IMR-90 (cell line): Measurements from ENCODE around the gene MAPKAP1. TPM values are rescaled to one million over a fixed set of nuclear protein-coding genes. Genes with fewer than 3 reads are reported as not detected.

Experiments used
- ATAC-seq: fragments of 200-7000 bp; cut with Tn5 transposase; 2 replicates; pipeline ENCODE4 v1.9.1; 2020; ENCODE audit warnings: low read depth, mild to moderate bottlenecking, moderate library complexity
- BruUV-seq: library from RNA; stranded (reverse); fragments of 400-500 nt; replicated peaks from 2 replicates; lab custom pipeline; 2021; lab: Mats Ljungman, UMichigan
- CTCF ChIA-PET: fragments of 300-600 bp; formaldehyde crosslinking; extraction: SDS; loops from one replicate; lab custom pipeline; 2021; ENCODE audit warnings: antibody characterized with exemption; lab: Yijun Ruan, JAX
- POLR2A ChIA-PET: fragments of 300-600 bp; sonication (Branson Sonifier 250); formaldehyde crosslinking; loops from one replicate; lab custom pipeline; 2022; ENCODE audit warnings: antibody characterized with exemption; ENCODE audit not compliant: unreplicated experiment; lab: Charles Lee
- DNase-seq: peaks from one replicate; pipeline ENCODE4 v3.0.0; 2013
- H2AFZ ChIP-seq: replicated peaks from 2 replicates; pipeline ENCODE3; 2013; ENCODE audit warnings: low read length, mild to moderate bottlenecking; ENCODE audit not compliant: poor library complexity
- H2AK5ac ChIP-seq: 2 replicates; pipeline ENCODE4 v1.6.1; 2013; ENCODE audit warnings: low read depth, low read length, inconsistent platforms
- H2AK9ac ChIP-seq: replicated peaks from 2 replicates; pipeline ENCODE3; 2013; ENCODE audit warnings: mild to moderate bottlenecking, low read depth, low read length, moderate library complexity; ENCODE audit not compliant: poor library complexity
- H2BK120ac ChIP-seq: 2 replicates; pipeline ENCODE4 v1.6.1; 2013; ENCODE audit warnings: low read depth, low read length, inconsistent platforms
- H2BK15ac ChIP-seq: 3 replicates; pipeline ENCODE4 v1.6.1; 2013; ENCODE audit warnings: low read depth, low read length, inconsistent platforms
- H2BK20ac ChIP-seq: 2 replicates; pipeline ENCODE4 v1.6.1; 2013; ENCODE audit warnings: low read depth, mild to moderate bottlenecking, inconsistent platforms, low read length, moderate library complexity
- H2BK5ac ChIP-seq: 2 replicates; pipeline ENCODE4 v1.6.1; 2013; ENCODE audit warnings: mild to moderate bottlenecking, low read depth, low read length, inconsistent platforms; ENCODE audit not compliant: poor library complexity, severe bottlenecking
- H3K14ac ChIP-seq: replicated peaks from 2 replicates; pipeline ENCODE4 v1.6.1; 2013; ENCODE audit warnings: low read depth, low read length, inconsistent platforms
- H3K18ac ChIP-seq: 2 replicates; pipeline ENCODE4 v1.6.1; 2013; ENCODE audit warnings: low read depth, low read length, control low read depth
- H3K23ac ChIP-seq: 2 replicates; pipeline ENCODE4 v1.6.1; 2013; ENCODE audit warnings: low read depth, low read length, inconsistent platforms
- H3K27ac ChIP-seq: 2 replicates; pipeline ENCODE4 v1.5.1; 2013; ENCODE audit warnings: mild to moderate bottlenecking, control low read depth, low read length; ENCODE audit not compliant: insufficient read depth
- H3K27me3 ChIP-seq: 2 replicates; pipeline ENCODE4 v1.6.1; 2013; ENCODE audit warnings: low read length; ENCODE audit not compliant: control insufficient read depth, insufficient read depth
- H3K36me3 ChIP-seq: 2 replicates; pipeline ENCODE4 v1.6.1; 2013; ENCODE audit warnings: low read length, mixed read lengths; ENCODE audit not compliant: control insufficient read depth, insufficient read depth
- H3K4ac ChIP-seq: 2 replicates; pipeline ENCODE4 v1.6.1; 2013; ENCODE audit warnings: low read depth, low read length, inconsistent platforms
- H3K4me1 ChIP-seq: 2 replicates; pipeline ENCODE4 v1.6.1; 2013; ENCODE audit warnings: low read length, mixed read lengths; ENCODE audit not compliant: control insufficient read depth, insufficient read depth
- H3K4me2 ChIP-seq: 2 replicates; pipeline ENCODE4 v1.6.1; 2013; ENCODE audit warnings: low read depth, mild to moderate bottlenecking, control low read depth, low read length, moderate library complexity
- H3K4me3 ChIP-seq: 2 replicates; pipeline ENCODE4 v1.5.1; 2013; ENCODE audit warnings: low read depth, mild to moderate bottlenecking, control low read depth, low read length, moderate library complexity; ENCODE audit not compliant: insufficient read depth
- H3K56ac ChIP-seq: 2 replicates; pipeline ENCODE4 v1.6.1; 2013; ENCODE audit warnings: low read length, inconsistent platforms; ENCODE audit not compliant: insufficient read depth; ENCODE audit errors: extremely low read depth
- H3K79me1 ChIP-seq, 2 experiments: 2 replicates each; pipeline ENCODE4 v1.6.1; 2013; ENCODE audit warnings: low read length in 2 of 2, inconsistent platforms in 1 of 2, low read depth in 1 of 2
- H3K9ac ChIP-seq: 2 replicates; pipeline ENCODE4 v1.6.1; 2013; ENCODE audit warnings: low read depth, low read length, control low read depth
- H3K9me1 ChIP-seq: 2 replicates; pipeline ENCODE4 v1.6.1; 2013; ENCODE audit warnings: low read length, inconsistent platforms; ENCODE audit not compliant: insufficient read depth
- H3K9me3 ChIP-seq: 2 replicates; pipeline ENCODE4 v1.6.1; 2013; ENCODE audit warnings: low read length; ENCODE audit not compliant: control insufficient read depth, insufficient read depth
- H4K20me1 ChIP-seq: 2 replicates; pipeline ENCODE4 v1.6.1; 2013; ENCODE audit warnings: low read length, inconsistent platforms; ENCODE audit not compliant: insufficient read depth
- H4K5ac ChIP-seq: 2 replicates; pipeline ENCODE4 v1.6.1; 2013; ENCODE audit warnings: mild to moderate bottlenecking, low read depth, low read length, control low read depth
- H4K8ac ChIP-seq, 2 experiments: 2 replicates each; pipeline ENCODE4 v1.6.1; 2013; ENCODE audit warnings: low read depth in 2 of 2, low read length in 2 of 2, control low read depth in 1 of 2, inconsistent platforms in 1 of 2
- H4K91ac ChIP-seq: 2 replicates; pipeline ENCODE4 v1.6.1; 2013; ENCODE audit warnings: low read depth, low read length, inconsistent platforms; ENCODE audit not compliant: insufficient read depth
- CEBPB ChIP-seq: IDR thresholded peaks from 2 replicates; pipeline ENCODE4 v1.6.1; 2012; ENCODE audit warnings: low read depth, low read length, improper control_type of control experiment
- FOS ChIP-seq: fragments of 150-350 bp; IDR thresholded peaks from 2 replicates; pipeline ENCODE4 v1.6.1; 2016; ENCODE audit warnings: low read depth, low read length
- MAFK ChIP-seq: IDR thresholded peaks from 2 replicates; pipeline ENCODE4 v1.6.1; 2012; ENCODE audit warnings: low read depth, low read length, improper control_type of control experiment
- MAZ ChIP-seq: IDR thresholded peaks from 2 replicates; pipeline ENCODE4 v1.6.1; 2012; ENCODE audit warnings: low read depth, mild to moderate bottlenecking, low read length, improper control_type of control experiment, moderate library complexity, borderline replicate concordance
- NFE2L2 ChIP-seq: fragments of 150-350 bp; IDR thresholded peaks from 2 replicates; pipeline ENCODE4 v1.6.1; 2016; ENCODE audit warnings: low read depth, mild to moderate bottlenecking, low read length
- POLR2A ChIP-seq: IDR thresholded peaks from 2 replicates; pipeline ENCODE4 v1.6.1; 2012; ENCODE audit warnings: mild to moderate bottlenecking, low read depth, low read length
- RCOR1 ChIP-seq: IDR thresholded peaks from 2 replicates; pipeline ENCODE4 v1.6.1; 2012; ENCODE audit warnings: mild to moderate bottlenecking, low read length, improper control_type of control experiment; ENCODE audit not compliant: insufficient replicate concordance
- RFX5 ChIP-seq: IDR thresholded peaks from 2 replicates; pipeline ENCODE4 v1.8.0; 2012; ENCODE audit warnings: low read depth, mild to moderate bottlenecking, low read length, moderate library complexity
- SMC3 ChIP-seq: fragments of 150-350 bp; IDR thresholded peaks from 2 replicates; pipeline ENCODE4 v1.6.1; 2016; ENCODE audit warnings: low read depth, mild to moderate bottlenecking, antibody characterized with exemption, low read length, moderate library complexity
- dilution Hi-C: fragments of 300-500 bp; cut with HindIII; formaldehyde crosslinking; loops from one replicate; pipeline ENCODE4 v1.14.3; 2018; ENCODE audit warnings: low sequenced_read_pairs; ENCODE audit not compliant: unreplicated experiment
- in situ Hi-C: fragments of 300-500 bp; cut with MboI; formaldehyde crosslinking; loops from 3 replicates; pipeline ENCODE4 v1.14.3; 2019; ENCODE audit warnings: low sequenced_read_pairs, inconsistent platforms, mixed read lengths
- intact Hi-C: fragments of 100-400 bp; cut with micrococcal nuclease; formaldehyde crosslinking; loops from 2 replicates; pipeline ENCODE4 v1.10.0; 2022
- polyA plus RNA-seq, 3 experiments: library from polyadenylated mRNA; depleted of rRNA; stranded (reverse); fragments of >200 nt; gene quantifications; 2 replicates each; pipeline ENCODE4 v1.2.3, GENCODE V29; 2012; ENCODE audit warnings: low replicate concordance in 1 of 3
- total RNA-seq: library from RNA; depleted of rRNA; stranded (reverse); fragments of >200 nt; gene quantifications from 2 replicates; pipeline ENCODE4 v1.2.3, GENCODE V29; 2012
- TF ChIP-seq, protein P1 (sequence below): fragments of 150-350 bp; IDR thresholded peaks from 2 replicates; pipeline ENCODE4 v1.6.1; 2016; ENCODE audit warnings: low read depth, mild to moderate bottlenecking, low read length, moderate library complexity, borderline replicate concordance
- TF ChIP-seq, protein P2 (sequence below): conservative IDR thresholded peaks from 2 replicates; pipeline ENCODE4 v1.5.1; 2012; ENCODE audit warnings: mild to moderate bottlenecking, low read depth, low read length, improper control_type of control experiment

Gene MAPKAP1
- total and polyA plus RNA-seq, 2 of the 4 experiments (the other 2 are of a cell fraction) = 87.2 to 158 TPM

DNA sequence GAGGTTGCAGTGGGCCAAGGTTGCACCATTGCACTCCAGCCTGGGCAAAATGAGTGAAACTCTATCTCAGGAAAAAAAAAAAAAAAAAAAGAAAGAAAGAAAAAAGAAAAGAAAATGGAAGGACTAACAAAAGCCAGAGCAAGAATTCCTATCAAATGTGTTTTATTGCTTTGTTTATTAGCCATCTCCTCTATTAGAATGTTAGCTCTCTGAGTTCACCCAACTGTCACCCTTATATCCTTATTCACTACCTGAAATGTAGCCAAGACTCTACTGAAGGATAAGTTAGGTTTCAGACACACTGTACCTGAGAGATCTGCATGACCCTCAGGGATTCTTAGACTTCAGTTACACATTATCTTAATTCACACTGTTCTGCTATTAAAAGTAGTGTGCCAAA, 177.9 kb downstream of the MAPKAP1 start:
- no peak overlapping the region for H2AFZ ChIP-seq
- H3K4me3 ChIP-seq = no peak overlapping the region
- H3K27me3 ChIP-seq = no peaks in the 10 kb centered on the region
- H3K79me1 ChIP-seq = peaks cover 19 to 33% of the 10 kb centered on the region in 2 experiments
- H3K9ac ChIP-seq = no peak overlapping the region
- no peak overlapping the region for H2AK5ac ChIP-seq
- no peak overlapping the region for H2BK5ac ChIP-seq
- H3K27ac ChIP-seq = no peak overlapping the region
- H3K14ac ChIP-seq = no peak overlapping the region
- in situ Hi-C loops = no loop called here
- H2BK120ac ChIP-seq = no peak overlapping the region
- no peak for TF ChIP-seq RFX5
- no peak for TF ChIP-seq MAFK
- no peak for TF ChIP-seq FOS
- TF ChIP-seq, protein P1, sequence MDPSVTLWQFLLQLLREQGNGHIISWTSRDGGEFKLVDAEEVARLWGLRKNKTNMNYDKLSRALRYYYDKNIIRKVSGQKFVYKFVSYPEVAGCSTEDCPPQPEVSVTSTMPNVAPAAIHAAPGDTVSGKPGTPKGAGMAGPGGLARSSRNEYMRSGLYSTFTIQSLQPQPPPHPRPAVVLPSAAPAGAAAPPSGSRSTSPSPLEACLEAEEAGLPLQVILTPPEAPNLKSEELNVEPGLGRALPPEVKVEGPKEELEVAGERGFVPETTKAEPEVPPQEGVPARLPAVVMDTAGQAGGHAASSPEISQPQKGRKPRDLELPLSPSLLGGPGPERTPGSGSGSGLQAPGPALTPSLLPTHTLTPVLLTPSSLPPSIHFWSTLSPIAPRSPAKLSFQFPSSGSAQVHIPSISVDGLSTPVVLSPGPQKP = no peak
- no peak for TF ChIP-seq SMC3
- TF ChIP-seq POLR2A = no peak
- no peak for TF ChIP-seq MAZ
- TF ChIP-seq CEBPB = no peak
- TF ChIP-seq, protein P2, sequence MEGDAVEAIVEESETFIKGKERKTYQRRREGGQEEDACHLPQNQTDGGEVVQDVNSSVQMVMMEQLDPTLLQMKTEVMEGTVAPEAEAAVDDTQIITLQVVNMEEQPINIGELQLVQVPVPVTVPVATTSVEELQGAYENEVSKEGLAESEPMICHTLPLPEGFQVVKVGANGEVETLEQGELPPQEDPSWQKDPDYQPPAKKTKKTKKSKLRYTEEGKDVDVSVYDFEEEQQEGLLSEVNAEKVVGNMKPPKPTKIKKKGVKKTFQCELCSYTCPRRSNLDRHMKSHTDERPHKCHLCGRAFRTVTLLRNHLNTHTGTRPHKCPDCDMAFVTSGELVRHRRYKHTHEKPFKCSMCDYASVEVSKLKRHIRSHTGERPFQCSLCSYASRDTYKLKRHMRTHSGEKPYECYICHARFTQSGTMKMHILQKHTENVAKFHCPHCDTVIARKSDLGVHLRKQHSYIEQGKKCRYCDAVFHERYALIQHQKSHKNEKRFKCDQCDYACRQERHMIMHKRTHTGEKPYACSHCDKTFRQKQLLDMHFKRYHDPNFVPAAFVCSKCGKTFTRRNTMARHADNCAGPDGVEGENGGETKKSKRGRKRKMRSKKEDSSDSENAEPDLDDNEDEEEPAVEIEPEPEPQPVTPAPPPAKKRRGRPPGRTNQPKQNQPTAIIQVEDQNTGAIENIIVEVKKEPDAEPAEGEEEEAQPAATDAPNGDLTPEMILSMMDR = no peak
- no peak for TF ChIP-seq NFE2L2
- TF ChIP-seq RCOR1 = no peak
- no peak overlapping the region for H3K4ac ChIP-seq
- no peak overlapping the region for H2AK9ac ChIP-seq
- no peak overlapping the region for H3K18ac ChIP-seq
- peaks cover 15% of the 10 kb centered on the region for H3K9me1 ChIP-seq
- no peak overlapping the region for H2BK20ac ChIP-seq
- intact Hi-C loops = no loop called here
- no peak overlapping the region for H4K5ac ChIP-seq
- no peak overlapping the region for H2BK15ac ChIP-seq
- H3K9me3 ChIP-seq = no peaks in the 10 kb centered on the region
- H3K4me2 ChIP-seq = no peak overlapping the region
- dilution Hi-C loops = no loop called here
- ATAC-seq = no peak
- H3K4me1 ChIP-seq = peaks cover 16% of the 10 kb centered on the region
- H3K36me3 ChIP-seq = no peaks in the 10 kb centered on the region
- CTCF ChIA-PET = no interaction called here
- no peak overlapping the region for H3K23ac ChIP-seq
- 0 out of 2 replicates have a peak, but pooled peaks cover 3% of the 10 kb centered on the region for H4K20me1 ChIP-seq
- no peak overlapping the region for H3K56ac ChIP-seq
- H4K91ac ChIP-seq = no peak overlapping the region
- H4K8ac ChIP-seq = no peak overlapping the region
- no peak for DNase-seq
- POLR2A ChIA-PET = no interaction called here
- BruUV-seq = no TSS peak
